ENCODE measurements around the gene ADAMTS8.

GRCh38 chr11:130414107-130415080, 14.0 kb downstream of the ADAMTS8 start:
- no peak for TF ChIP-seq CTCF (IDR thresholded peaks at IDR 0.05; ENCODE audit: extremely low read depth in 1 of 2, insufficient read depth in 1 of 2, low read depth in 1 of 2, low read length in 2 of 2)
- no peak for TF ChIP-seq POLR2AphosphoS5 (IDR thresholded peaks at IDR 0.05; ENCODE audit: insufficient read depth, low read depth, low read length)
- no peak for TF ChIP-seq EZH2 (IDR thresholded peaks at IDR 0.05; ENCODE audit: borderline replicate concordance, low read depth, low read length, severe bottlenecking)
- no peak for TF ChIP-seq POLR2A (IDR thresholded peaks at IDR 0.05; ENCODE audit: low read depth, low read length)
- no peak for TF ChIP-seq MAX (IDR thresholded peaks at IDR 0.05; ENCODE audit: insufficient read depth, insufficient read length)
- no peak for TF ChIP-seq FOS (IDR thresholded peaks at IDR 0.05; ENCODE audit: borderline replicate concordance, insufficient read depth, low read length)
- TF ChIP-seq MYC (IDR thresholded peaks at IDR 0.05; ENCODE audit: low read depth, low read length), result no peak
- TF ChIP-seq JUN (IDR thresholded peaks at IDR 0.05; ENCODE audit: borderline replicate concordance, insufficient read depth, insufficient read length, low read depth), result no peak

All from endothelial cell of umbilical vein (primary cell).